ENCODE measurements around the gene ZNF701. TPM values are rescaled to one million over a fixed set of nuclear protein-coding genes. Genes with fewer than 3 reads are reported as not detected.
"Not testable (repeated sequence)": the region's sequence is repeated elsewhere in the genome, so short reads cannot be mapped to it uniquely, and the experiment has no call there.

The ZNF701 gene
- total RNA-seq, 1 donor from 2014 or later = 25.2 TPM

- Mint-ChIP-seq H3K36me3 (peaks cover 31% of the 10 kb centered on the region), H3K4me3 (no peak overlapping the region), H3K27ac (no peak overlapping the region), H3K27me3 (no peaks in the 10 kb centered on the region), H3K4me1 (ENCODE audit: unreplicated experiment) (peaks cover 8% of the 10 kb centered on the region), H3K9me3 (no peaks in the 10 kb centered on the region)
- TF ChIP-seq CTCF (conservative IDR thresholded peaks at IDR 0.05) = no peak
- DNase-seq (ENCODE audit: extremely low spot score, unreplicated experiment) = no peak
These were observed 28.5 kb upstream of the ZNF701 start for GRCh38 chr19:52541608-52542007.

- not testable (repeated sequence) for H3K4me1 Mint-ChIP-seq (ENCODE audit: unreplicated experiment); DNase-seq (ENCODE audit: extremely low spot score, unreplicated experiment); H3K9me3 Mint-ChIP-seq; H3K4me3 Mint-ChIP-seq; H3K27me3 Mint-ChIP-seq; H3K27ac Mint-ChIP-seq
- H3K36me3 Mint-ChIP-seq = peaks cover 35% of the 10 kb centered on the region
These were observed 27.5 kb upstream of the ZNF701 start for GRCh38 chr19:52542541-52542940.

GRCh38 chr19:52542984-52543664, 27.0 kb upstream of the ZNF701 start:
- H3K36me3 Mint-ChIP-seq = peaks cover 40% of the 10 kb centered on the region
- no peak overlapping the region for H3K4me3 Mint-ChIP-seq
- DNase-seq (ENCODE audit: extremely low spot score, unreplicated experiment) = no peak
- no peaks in the 10 kb centered on the region for H3K27me3 Mint-ChIP-seq
- H3K27ac Mint-ChIP-seq = no peak overlapping the region
- TF ChIP-seq CTCF (conservative IDR thresholded peaks at IDR 0.05) = no peak
- peaks cover 4% of the 10 kb centered on the region for H3K4me1 Mint-ChIP-seq (ENCODE audit: unreplicated experiment)
- H3K9me3 Mint-ChIP-seq = no peaks in the 10 kb centered on the region

GRCh38 chr19:52554216-52554971, 15.7 kb upstream of the ZNF701 start:
- no peaks in the 10 kb centered on the region for H3K4me1 Mint-ChIP-seq (ENCODE audit: unreplicated experiment)
- no peak for TF ChIP-seq CTCF (conservative IDR thresholded peaks at IDR 0.05)
- H3K27ac Mint-ChIP-seq = no peak overlapping the region
- H3K4me3 Mint-ChIP-seq = no peak overlapping the region
- H3K9me3 Mint-ChIP-seq = peaks cover 34% of the 10 kb centered on the region
- peaks cover 72% of the 10 kb centered on the region for H3K36me3 Mint-ChIP-seq
- DNase-seq (ENCODE audit: extremely low spot score, unreplicated experiment) = no peak
- H3K27me3 Mint-ChIP-seq = no peaks in the 10 kb centered on the region

GRCh38 chr19:52557231-52557995, 12.7 kb upstream of the ZNF701 start:
- Mint-ChIP-seq H3K36me3 (peaks cover 72% of the 10 kb centered on the region), H3K27ac (no peak overlapping the region), H3K4me1 (ENCODE audit: unreplicated experiment) (no peaks in the 10 kb centered on the region), H3K9me3 (peaks cover 27% of the 10 kb centered on the region), H3K27me3 (no peaks in the 10 kb centered on the region), H3K4me3 (no peak overlapping the region)
- no peak for TF ChIP-seq CTCF (conservative IDR thresholded peaks at IDR 0.05)
- no peak for DNase-seq (ENCODE audit: extremely low spot score, unreplicated experiment)

GRCh38 chr19:52558732-52559445, 11.2 kb upstream of the ZNF701 start:
- Mint-ChIP-seq H3K36me3 (peaks cover 69% of the 10 kb centered on the region), H3K9me3 (peaks cover 18% of the 10 kb centered on the region)
- not testable (repeated sequence) for H3K4me1 Mint-ChIP-seq (ENCODE audit: unreplicated experiment); H3K27me3 Mint-ChIP-seq; H3K27ac Mint-ChIP-seq; DNase-seq (ENCODE audit: extremely low spot score, unreplicated experiment); H3K4me3 Mint-ChIP-seq

- not testable (repeated sequence) for H3K27ac Mint-ChIP-seq; H3K9me3 Mint-ChIP-seq; H3K4me3 Mint-ChIP-seq; H3K27me3 Mint-ChIP-seq; H3K4me1 Mint-ChIP-seq (ENCODE audit: unreplicated experiment); DNase-seq (ENCODE audit: extremely low spot score, unreplicated experiment)
- H3K36me3 Mint-ChIP-seq = peaks cover 59% of the 10 kb centered on the region
These were observed 8.5 kb upstream of the ZNF701 start for GRCh38 chr19:52561611-52562010.

Measured in type B pancreatic cell (in vitro differentiated cells).